Dermis blood vessel endothelial cell (primary cell): ENCODE measurements around the gene HCN1. TPM values are rescaled to one million over a fixed set of nuclear protein-coding genes. Genes with fewer than 3 reads are reported as not detected.
"Not testable (repeated sequence)": the region's sequence is repeated elsewhere in the genome, so short reads cannot be mapped to it uniquely, and the experiment has no call there.

Experiments
- DNase-seq: peaks from one replicate; pipeline ENCODE4 v3.0.0; 2010
- total RNA-seq: library from RNA; depleted of rRNA; stranded (reverse); fragments of >200 nt; gene quantifications from 2 replicates; pipeline ENCODE4 v1.2.3, GENCODE V29; 2014

The HCN1 gene
- total RNA-seq, 1 donor from 2014 or later: not detected

- DNase-seq: no peak
Measured at GRCh38 chr5:45414620-45415573, 281.3 kb downstream of the HCN1 start.

- peak; percentile 49 for DNase-seq
Measured at GRCh38 chr5:45411971-45412612, 284.1 kb downstream of the HCN1 start.

- DNase-seq: no peak
Measured at GRCh38 chr5:45410304-45410995, 285.7 kb downstream of the HCN1 start.

GRCh38 chr5:45408067-45408466 lies 288.1 kb downstream of the HCN1 start:
- DNase-seq: no peak

- DNase-seq: no peak
Measured at GRCh38 chr5:45402804-45403455, 293.2 kb downstream of the HCN1 start.

GRCh38 chr5:45399041-45399440 lies 297.1 kb downstream of the HCN1 start:
- DNase-seq: no peak

- peak; percentile 97 for DNase-seq
Measured at GRCh38 chr5:45385321-45386058, 310.7 kb downstream of the HCN1 start.

GRCh38 chr5:45383985-45384384 lies 312.2 kb downstream of the HCN1 start:
- DNase-seq: peak; percentile 21

- DNase-seq: no peak
Measured at GRCh38 chr5:45382583-45382982, 313.6 kb downstream of the HCN1 start.

- peak; percentile 73 for DNase-seq
Measured at GRCh38 chr5:45376417-45376816, 319.8 kb downstream of the HCN1 start.

- no peak for DNase-seq
Measured at GRCh38 chr5:45372629-45373028, 323.6 kb downstream of the HCN1 start.

GRCh38 chr5:45371423-45371822 lies 324.8 kb downstream of the HCN1 start:
- not testable (repeated sequence) for DNase-seq

- DNase-seq: no peak
Measured at GRCh38 chr5:45355189-45355992, 340.8 kb downstream of the HCN1 start.

- no peak for DNase-seq
Measured at GRCh38 chr5:45336464-45336863, 359.7 kb downstream of the HCN1 start.

- no peak for DNase-seq
Measured at GRCh38 chr5:45335978-45336377, 360.2 kb downstream of the HCN1 start.

GRCh38 chr5:45335346-45335745 lies 360.8 kb downstream of the HCN1 start:
- no peak for DNase-seq

GRCh38 chr5:45334939-45335338 lies 361.2 kb downstream of the HCN1 start:
- no peak for DNase-seq

- DNase-seq: not testable (repeated sequence)
Measured at GRCh38 chr5:45312627-45313026, 383.6 kb downstream of the HCN1 start.

GRCh38 chr5:45295231-45295630 lies 400.9 kb downstream of the HCN1 start:
- no peak for DNase-seq

- DNase-seq: no peak
Measured at GRCh38 chr5:45288746-45289145, 407.4 kb downstream of the HCN1 start.

- DNase-seq: no peak
Measured at GRCh38 chr5:45284436-45284835, 411.7 kb downstream of the HCN1 start.
